HEK293 (cell line): ENCODE measurements around the gene NUDT16L1.

Source experiments
- CTCF ChIA-PET: fragments of 350-600 bp; formaldehyde crosslinking; extraction: SDS; loops from one replicate; lab custom pipeline; 2021; ENCODE audit warnings: antibody characterized with exemption; lab: Yijun Ruan, JAX
- POLR2A ChIA-PET: fragments of 300-600 bp; formaldehyde crosslinking; extraction: SDS; loops from one replicate; lab custom pipeline; 2020; ENCODE audit warnings: antibody characterized with exemption, inconsistent platforms; lab: Yijun Ruan, JAX
- H3K27ac ChIP-seq: fragments of 200-500 bp; sonication (Bioruptor generic); 2 replicates; pipeline ENCODE4 v1.5.1; 2014; ENCODE audit warnings: low read depth, low read length, control low read depth, inconsistent platforms; ENCODE audit errors: extremely low read depth
- H3K36me3 ChIP-seq, 2 experiments: fragments of 200-500 bp in 1 of 2; sonication (Bioruptor generic) in 1 of 2; 1 replicate in 1 of 2; 2 replicates in 1 of 2; pipeline ENCODE4 v1.5.1; 2014 to 2017; ENCODE audit warnings: inconsistent platforms in 2 of 2, low read length in 2 of 2; ENCODE audit not compliant: control insufficient read depth in 2 of 2, insufficient read depth in 1 of 2
- H3K4me1 ChIP-seq: fragments of 200-500 bp; sonication (Bioruptor generic); 2 replicates; pipeline ENCODE4 v1.5.1; 2014; ENCODE audit warnings: mild to moderate bottlenecking, low read length, inconsistent platforms; ENCODE audit not compliant: control insufficient read depth, insufficient read depth
- H3K4me3 ChIP-seq: 2 replicates; pipeline ENCODE4 v1.5.1; 2011; ENCODE audit warnings: low read depth, mild to moderate bottlenecking, control low read depth, low read length, moderate library complexity
- H3K9me3 ChIP-seq: fragments of 200-500 bp; sonication (Bioruptor generic); 2 replicates; pipeline ENCODE4 v1.5.1; 2014; ENCODE audit warnings: low read depth, low read length, inconsistent platforms; ENCODE audit not compliant: control insufficient read depth, insufficient read depth
- EGR2 ChIP-seq: fragments of 450-650 bp; formaldehyde crosslinking; IDR thresholded peaks from 2 replicates; pipeline ENCODE4 v1.5.1; 2016; ENCODE audit warnings: low read depth, missing biosample characterization, missing genetic modification characterization
- SCRT2 ChIP-seq: fragments of 450-650 bp; formaldehyde crosslinking; IDR thresholded peaks from 2 replicates; pipeline ENCODE4 v1.5.1; 2016; ENCODE audit warnings: missing biosample characterization, missing genetic modification characterization
- ZBTB21 ChIP-seq: fragments of 450-650 bp; formaldehyde crosslinking; IDR thresholded peaks from 2 replicates; pipeline ENCODE4 v1.5.1; 2017; ENCODE audit warnings: missing biosample characterization, missing genetic modification characterization
- ZFHX2 ChIP-seq: fragments of 450-650 bp; formaldehyde crosslinking; conservative IDR thresholded peaks from 2 replicates; pipeline ENCODE4 v1.5.1; 2016; ENCODE audit warnings: missing biosample characterization, missing genetic modification characterization
- ZNF146 ChIP-seq: fragments of 450-650 bp; formaldehyde crosslinking; IDR thresholded peaks from 2 replicates; pipeline ENCODE4 v1.5.1; 2016; ENCODE audit warnings: missing biosample characterization, missing genetic modification characterization
- ZNF202 ChIP-seq: fragments of 450-650 bp; formaldehyde crosslinking; IDR thresholded peaks from 2 replicates; pipeline ENCODE4 v1.5.1; 2016; ENCODE audit warnings: missing biosample characterization, missing genetic modification characterization, borderline replicate concordance
- ZNF248 ChIP-seq: fragments of 450-650 bp; formaldehyde crosslinking; IDR thresholded peaks from 2 replicates; pipeline ENCODE4 v1.5.1; 2017; ENCODE audit warnings: missing biosample characterization, missing genetic modification characterization
- ZNF341 ChIP-seq: fragments of 450-650 bp; formaldehyde crosslinking; IDR thresholded peaks from 2 replicates; pipeline ENCODE4; 2016; ENCODE audit warnings: low read depth, missing biosample characterization, missing genetic modification characterization
- ZNF548 ChIP-seq: fragments of 450-650 bp; formaldehyde crosslinking; IDR thresholded peaks from 2 replicates; pipeline ENCODE4 v1.5.1; 2016; ENCODE audit warnings: missing biosample characterization, missing genetic modification characterization
- TF ChIP-seq, protein P1 (sequence below): fragments of 450-650 bp; formaldehyde crosslinking; IDR thresholded peaks from 2 replicates; pipeline ENCODE4 v1.5.1; 2016; ENCODE audit warnings: missing biosample characterization, missing genetic modification characterization
- TF ChIP-seq, protein P2 (sequence below): fragments of 450-650 bp; formaldehyde crosslinking; IDR thresholded peaks from 2 replicates; pipeline ENCODE4 v1.5.1; 2016; ENCODE audit warnings: missing biosample characterization, missing genetic modification characterization

The NUDT16L1 gene

DNA sequence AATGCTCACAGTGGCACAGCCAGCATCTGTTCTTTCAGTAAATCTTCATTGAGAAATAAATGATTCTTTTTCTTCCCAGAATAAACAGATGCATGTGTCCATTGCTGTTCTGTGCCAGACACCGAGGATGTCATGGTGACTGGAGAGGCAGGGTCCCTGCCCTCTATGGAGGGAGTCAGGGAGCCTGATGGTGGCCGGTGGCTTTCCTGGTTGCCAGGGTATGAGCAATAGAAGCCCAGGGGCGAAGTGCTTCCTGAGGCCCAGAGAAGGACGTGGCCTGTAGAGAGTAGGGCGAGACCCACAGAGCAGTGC is 29.9 kb upstream of the NUDT16L1 start:
- Histone ChIP-seq H3K27ac (no peak overlapping the region), H3K9me3 (no peaks in the 10 kb centered on the region), H3K36me3 (peaks cover 13 to 77% of the 10 kb centered on the region in 2 experiments; a peak in 2 of 3 replicates), H3K4me3 (no peak overlapping the region), H3K4me1 (no peaks in the 10 kb centered on the region)
- POLR2A ChIA-PET: no interaction called here
- CTCF ChIA-PET: interaction anchor here (0.6 kb wide), 1 partner anchor 40 kb away, joined by 5 read pairs; no protein-coding TSS in a partner anchor
- TF ChIP-seq ZFHX2 (tag by site-specific recombination) (no peak), ZNF248 (no peak), ZNF548 (tag by site-specific recombination) (no peak)
- TF ChIP-seq, protein P1, sequence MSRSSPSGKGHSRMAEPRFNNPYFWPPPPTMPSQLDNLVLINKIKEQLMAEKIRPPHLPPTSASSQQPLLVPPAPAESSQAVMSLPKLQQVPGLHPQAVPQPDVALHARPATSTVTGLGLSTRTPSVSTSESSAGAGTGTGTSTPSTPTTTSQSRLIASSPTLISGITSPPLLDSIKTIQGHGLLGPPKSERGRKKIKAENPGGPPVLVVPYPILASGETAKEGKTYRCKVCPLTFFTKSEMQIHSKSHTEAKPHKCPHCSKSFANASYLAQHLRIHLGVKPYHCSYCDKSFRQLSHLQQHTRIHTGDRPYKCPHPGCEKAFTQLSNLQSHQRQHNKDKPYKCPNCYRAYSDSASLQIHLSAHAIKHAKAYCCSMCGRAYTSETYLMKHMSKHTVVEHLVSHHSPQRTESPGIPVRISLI (tag by site-specific recombination): peak; percentile 5; the same call in 1 of the 2 replicates

DNA sequence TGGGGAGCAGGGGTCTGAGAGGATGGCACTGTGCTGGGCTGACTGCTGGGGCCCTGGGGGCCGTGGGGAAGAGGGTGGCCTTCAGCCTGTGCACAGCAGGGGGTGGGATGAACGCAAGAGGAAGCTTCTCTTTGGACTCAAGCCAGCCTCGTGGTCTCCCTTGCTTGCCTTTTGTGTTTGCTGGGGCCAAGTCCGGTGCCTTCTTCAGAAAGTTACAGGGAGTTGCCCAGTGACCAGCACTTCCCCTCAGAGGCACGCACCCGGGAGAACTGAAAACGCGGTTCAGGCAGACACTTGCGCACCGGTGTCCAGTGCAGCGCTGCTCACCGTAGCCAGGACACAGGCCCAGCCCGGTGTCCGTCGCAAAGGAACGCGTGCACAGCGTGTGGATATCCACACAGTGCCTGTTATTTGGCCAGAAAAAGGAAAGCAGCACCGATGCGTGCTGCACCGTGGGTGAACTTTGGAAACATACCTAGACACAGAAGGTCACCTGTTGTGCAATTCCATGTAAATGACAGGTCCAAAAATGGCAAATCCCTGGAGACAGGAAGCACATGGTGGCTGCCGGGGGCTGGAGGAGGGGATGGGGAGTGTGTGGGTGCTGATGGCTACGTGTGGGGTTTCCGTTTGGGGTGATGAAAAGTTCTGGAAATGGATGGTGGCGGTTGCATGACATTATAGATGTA is 29.4 kb upstream of the NUDT16L1 start:
- Histone ChIP-seq H3K9me3 (no peaks in the 10 kb centered on the region), H3K27ac (no peak overlapping the region), H3K36me3 (peaks cover 14 to 78% of the 10 kb centered on the region in 2 experiments; a peak in 2 of 3 replicates), H3K4me3 (no peak overlapping the region), H3K4me1 (no peaks in the 10 kb centered on the region)
- CTCF ChIA-PET: interaction anchor here (0.6 to 1.0 kb wide), 2 partner anchors 14 to 40 kb away, joined by 3 to 5 read pairs; no protein-coding TSS in a partner anchor
- POLR2A ChIA-PET: no interaction called here
- TF ChIP-seq ZNF341 (tag by site-specific recombination) (peak; percentile 21; the same call in 1 of the 2 replicates), SCRT2 (tag by site-specific recombination) (0 out of 2 replicates have a peak, but pooled peaks have one; percentile 15), EGR2 (tag by site-specific recombination) (0 out of 2 replicates have a peak, but pooled peaks have one; percentile 26)
- TF ChIP-seq, protein P2, sequence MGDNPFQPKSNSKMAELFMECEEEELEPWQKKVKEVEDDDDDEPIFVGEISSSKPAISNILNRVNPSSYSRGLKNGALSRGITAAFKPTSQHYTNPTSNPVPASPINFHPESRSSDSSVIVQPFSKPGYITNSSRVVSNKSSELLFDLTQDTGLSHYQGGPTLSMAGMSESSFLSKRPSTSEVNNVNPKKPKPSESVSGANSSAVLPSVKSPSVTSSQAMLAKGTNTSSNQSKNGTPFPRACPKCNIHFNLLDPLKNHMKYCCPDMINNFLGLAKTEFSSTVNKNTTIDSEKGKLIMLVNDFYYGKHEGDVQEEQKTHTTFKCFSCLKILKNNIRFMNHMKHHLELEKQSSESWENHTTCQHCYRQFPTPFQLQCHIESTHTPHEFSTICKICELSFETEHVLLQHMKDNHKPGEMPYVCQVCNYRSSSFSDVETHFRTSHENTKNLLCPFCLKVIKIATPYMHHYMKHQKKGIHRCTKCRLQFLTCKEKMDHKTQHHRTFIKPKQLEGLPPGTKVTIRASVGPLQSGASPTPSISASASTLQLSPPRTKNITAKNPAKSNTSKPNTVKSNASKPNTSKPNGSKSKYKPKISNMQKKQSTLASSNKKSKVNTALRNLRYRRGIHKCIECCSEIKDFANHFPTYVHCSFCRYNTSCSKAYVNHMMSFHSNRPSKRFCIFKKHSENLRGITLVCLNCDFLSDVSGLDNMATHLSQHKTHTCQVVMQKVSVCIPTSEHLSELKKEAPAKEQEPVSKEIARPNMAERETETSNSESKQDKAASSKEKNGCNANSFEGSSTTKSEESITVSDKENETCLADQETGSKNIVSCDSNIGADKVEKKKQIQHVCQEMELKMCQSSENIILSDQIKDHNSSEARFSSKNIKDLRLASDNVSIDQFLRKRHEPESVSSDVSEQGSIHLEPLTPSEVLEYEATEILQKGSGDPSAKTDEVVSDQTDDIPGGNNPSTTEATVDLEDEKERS: no peak

DNA sequence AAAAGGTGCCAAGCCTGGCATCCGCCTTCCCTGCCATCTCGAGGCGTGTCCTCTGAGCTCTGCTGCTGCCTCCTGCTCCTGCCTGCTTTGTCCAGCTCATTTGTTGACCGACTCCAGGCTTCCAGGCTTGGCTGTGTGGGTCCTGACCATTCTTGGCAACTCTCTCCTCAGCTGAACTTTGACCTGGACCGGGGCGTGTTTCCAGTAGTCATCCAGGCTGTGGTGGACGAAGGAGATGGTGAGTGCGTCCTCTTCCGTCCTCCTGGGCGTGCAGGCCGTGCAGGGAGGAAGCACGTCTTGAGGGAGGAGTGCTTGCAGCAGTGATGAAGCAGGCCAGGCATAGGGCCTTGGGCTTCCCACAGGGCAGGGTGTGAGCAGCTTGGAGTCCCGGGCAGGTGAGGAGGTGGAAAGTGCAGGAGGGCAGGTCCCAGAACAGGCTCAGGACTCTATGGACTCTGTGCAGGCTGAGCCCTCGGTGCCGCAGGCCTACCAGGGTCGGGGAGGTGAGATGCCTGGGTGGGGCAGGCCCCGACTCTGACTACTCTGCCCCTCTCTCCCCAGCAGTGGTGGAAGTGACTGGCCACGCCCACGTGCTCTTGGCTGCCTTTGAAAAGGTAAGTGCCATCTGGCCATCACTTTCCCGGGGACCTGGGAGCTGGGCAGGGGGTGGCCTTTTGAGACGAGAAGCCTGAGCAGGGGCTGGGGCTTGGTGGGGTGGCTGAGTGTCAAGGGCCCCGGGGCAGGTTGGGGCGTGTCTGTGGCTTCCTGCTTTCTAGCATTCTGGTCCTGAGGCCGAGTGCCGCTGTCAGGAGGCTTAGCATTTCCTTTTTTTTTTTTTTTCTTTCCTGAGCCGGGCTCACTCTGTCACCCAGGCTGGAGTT is 28.6 kb upstream of the NUDT16L1 start:
- no peak overlapping the region for H3K27ac ChIP-seq
- no peaks in the 10 kb centered on the region for H3K9me3 ChIP-seq
- no peak for TF ChIP-seq ZBTB21 (tag by site-specific recombination)
- peaks cover 18 to 79% of the 10 kb centered on the region in 2 experiments; a peak in 2 of 3 replicates for H3K36me3 ChIP-seq
- ChIA-PET POLR2A (no interaction called here), CTCF (interaction anchor here (1.0 kb wide), 1 partner anchor 15 kb away, joined by 3 read pairs; no protein-coding TSS in a partner anchor)
- no peak overlapping the region for H3K4me3 ChIP-seq
- H3K4me1 ChIP-seq: no peaks in the 10 kb centered on the region

DNA sequence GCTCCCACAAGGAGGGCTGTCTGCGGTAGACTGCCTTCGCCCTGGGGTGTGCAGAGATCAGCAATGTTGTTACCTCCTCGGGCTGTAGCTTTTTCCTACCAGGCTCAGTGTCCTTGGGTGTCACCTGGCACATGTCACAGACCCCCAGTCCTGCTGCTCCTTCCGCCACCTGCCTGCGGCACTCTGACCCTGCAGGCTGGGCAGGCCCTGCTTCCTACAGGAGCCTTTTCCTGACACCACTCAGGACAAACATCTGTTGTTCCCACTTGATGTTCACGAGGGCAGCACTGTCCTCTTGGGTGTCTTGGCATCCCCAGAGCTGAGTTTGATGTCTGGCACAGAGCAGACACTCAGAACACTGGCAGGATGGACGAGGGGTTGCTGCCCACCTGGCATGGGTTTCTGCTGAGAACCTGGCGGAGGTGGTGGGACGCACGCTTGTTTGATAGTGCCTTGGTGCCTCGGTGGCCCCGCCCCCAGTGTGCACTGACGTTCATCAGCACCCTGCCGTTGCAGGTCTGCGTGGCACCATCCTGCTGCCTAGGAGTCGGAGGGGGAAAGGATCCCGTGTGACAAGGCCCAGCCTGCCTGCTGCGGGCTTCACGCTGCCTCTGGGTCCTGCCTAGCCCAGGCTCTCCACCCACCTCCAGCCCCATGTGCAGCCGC is 26.7 kb upstream of the NUDT16L1 start:
- no peaks in the 10 kb centered on the region for H3K9me3 ChIP-seq
- H3K27ac ChIP-seq: no peak overlapping the region
- H3K36me3 ChIP-seq: peaks cover 18 to 78% of the 10 kb centered on the region in 2 experiments; a peak in 2 of 3 replicates
- POLR2A ChIA-PET: no interaction called here
- no peak overlapping the region for H3K4me3 ChIP-seq
- CTCF ChIA-PET: no interaction called here
- H3K4me1 ChIP-seq: no peaks in the 10 kb centered on the region
- TF ChIP-seq ZNF146: no peak
- TF ChIP-seq ZNF202 (tag by site-specific recombination): no peak
